HG03108 (cell line): ENCODE measurements around the gene ST6GAL2.

Experiments used
- ATAC-seq: cut with Tn5 transposase; IDR thresholded peaks from one replicate; pipeline ENCODE4 v1.9.1; 2021; ENCODE audit warnings: moderate library complexity; ENCODE audit not compliant: unreplicated experiment

The ST6GAL2 gene

GRCh38 chr2:106831241-106831640, 54.7 kb downstream of the ST6GAL2 start:
- ATAC-seq, result no peak

- ATAC-seq, result no peak
These were observed 55.8 kb downstream of the ST6GAL2 start for GRCh38 chr2:106830191-106830590.

GRCh38 chr2:106828119-106828518, 57.8 kb downstream of the ST6GAL2 start:
- no peak for ATAC-seq

- ATAC-seq, result no peak
These were observed 58.8 kb downstream of the ST6GAL2 start for GRCh38 chr2:106827158-106827557.

- no peak for ATAC-seq
These were observed 60.8 kb downstream of the ST6GAL2 start for GRCh38 chr2:106825161-106825560.

GRCh38 chr2:106816974-106817373, 69.0 kb downstream of the ST6GAL2 start:
- no peak for ATAC-seq

GRCh38 chr2:106812841-106813240, 73.1 kb downstream of the ST6GAL2 start:
- no peak for ATAC-seq

GRCh38 chr2:106812383-106812782, 73.6 kb downstream of the ST6GAL2 start:
- no peak for ATAC-seq

GRCh38 chr2:106805716-106806115, 80.3 kb downstream of the ST6GAL2 start:
- ATAC-seq, result no peak

GRCh38 chr2:106804161-106804560, 81.8 kb downstream of the ST6GAL2 start:
- ATAC-seq, result no peak

- ATAC-seq, result no peak
These were observed 84.9 kb downstream of the ST6GAL2 start for GRCh38 chr2:106800976-106801655.

GRCh38 chr2:106800180-106800579, 85.8 kb downstream of the ST6GAL2 start:
- no peak for ATAC-seq

- ATAC-seq, result no peak
These were observed 87.0 kb downstream of the ST6GAL2 start for GRCh38 chr2:106798826-106799552.

- no peak for ATAC-seq
These were observed 88.5 kb downstream of the ST6GAL2 start for GRCh38 chr2:106797494-106797893.

- no peak for ATAC-seq
These were observed 93.3 kb downstream of the ST6GAL2 start for GRCh38 chr2:106792671-106793070.

- no peak for ATAC-seq
These were observed 96.8 kb downstream of the ST6GAL2 start for GRCh38 chr2:106789185-106789584.

- ATAC-seq, result no peak
These were observed 103.3 kb downstream of the ST6GAL2 start for GRCh38 chr2:106782681-106783080.

GRCh38 chr2:106781196-106781595, 104.8 kb downstream of the ST6GAL2 start:
- no peak for ATAC-seq

GRCh38 chr2:106771811-106772210, 114.2 kb downstream of the ST6GAL2 start:
- ATAC-seq, result no peak

- no peak for ATAC-seq
These were observed 115.0 kb downstream of the ST6GAL2 start for GRCh38 chr2:106770986-106771385.

GRCh38 chr2:106764614-106765013, 121.4 kb downstream of the ST6GAL2 start:
- no peak for ATAC-seq

GRCh38 chr2:106759966-106760365, 126.0 kb downstream of the ST6GAL2 start:
- no peak for ATAC-seq
